HepG2 (cell line): ENCODE results near the gene RNF10. TPM values are rescaled to one million over a fixed set of nuclear protein-coding genes. Genes with fewer than 3 reads are reported as not detected.

Experiments used
- ATAC-seq: fragments of 200-7000 bp; cut with Tn5 transposase; 3 replicates; pipeline ENCODE4 v1.9.1; 2020; ENCODE audit warnings: mild to moderate bottlenecking, moderate library complexity
- BruUV-seq: library from RNA; stranded (reverse); fragments of 400-500 nt; replicated peaks from 2 replicates; lab custom pipeline; 2021; lab: Mats Ljungman, UMichigan
- CTCF ChIA-PET: fragments of 300-600 bp; formaldehyde crosslinking; extraction: SDS; loops from one replicate; lab custom pipeline; 2021; ENCODE audit warnings: low total read pairs, inconsistent platforms, low intra/inter-chr PET ratio; lab: Yijun Ruan, JAX
- POLR2A ChIA-PET: fragments of 350-600 bp; sonication (Branson Sonifier 250); formaldehyde crosslinking; loops from one replicate; lab custom pipeline; 2020; ENCODE audit warnings: antibody characterized with exemption, inconsistent platforms; lab: Yijun Ruan, JAX
- DNase-seq: peaks from one replicate; pipeline ENCODE4 v3.0.0-alpha.2; 2015; ENCODE audit warnings: low spot score
- FAIRE-seq: peaks from 3 replicates; lab custom pipeline; 2011; peaks lifted over from hg19 to GRCh38; lab: Jason Lieb, UNC
- H2AFZ ChIP-seq: one replicate; pipeline ENCODE4 v1.6.1; 2011; ENCODE audit warnings: low read length, inconsistent platforms
- H3K27ac ChIP-seq: fragments of 300-600 bp; 3 replicates; pipeline ENCODE4 v1.8.0; 2011; ENCODE audit warnings: mixed run types, mild to moderate bottlenecking, mixed read lengths, low read length, inconsistent platforms; ENCODE audit not compliant: insufficient read depth; ENCODE audit errors: extremely low read length
- H3K27me3 ChIP-seq, 2 experiments: fragments of 200-600 bp in 1 of 2; 2 replicates in 1 of 2; 3 replicates in 1 of 2; pipeline versions ENCODE4 v1.6.0 to v1.8.0; 2011; ENCODE audit warnings: low read length in 2 of 2, mild to moderate bottlenecking in 2 of 2, moderate library complexity in 2 of 2, inconsistent platforms in 1 of 2; ENCODE audit not compliant: insufficient read depth in 2 of 2, control insufficient read depth in 1 of 2
- H3K36me3 ChIP-seq, 2 experiments: fragments of 200-600 bp in 1 of 2; replicated peaks in 1 of 2; 2 replicates in 1 of 2; 3 replicates in 1 of 2; pipeline versions ENCODE4 v1.5.1 to v1.8.0; 2011; ENCODE audit warnings: low read length in 2 of 2, inconsistent platforms in 1 of 2; ENCODE audit not compliant: insufficient read depth in 2 of 2, control insufficient read depth in 1 of 2
- H3K4me1 ChIP-seq: 2 replicates; pipeline ENCODE4 v1.5.1; 2012; ENCODE audit warnings: low read length, inconsistent platforms; ENCODE audit not compliant: insufficient read depth
- H3K4me2 ChIP-seq: 2 replicates; pipeline ENCODE4 v1.6.0; 2011; ENCODE audit warnings: low read depth, low read length, inconsistent platforms
- H3K4me3 ChIP-seq, 3 experiments: fragments of 200-600 bp in 1 of 3; sonication (generic), shearing (Covaris generic) in 1 of 3; replicated peaks in 1 of 3; 2 replicates each; pipeline ENCODE4 v1.5.1; 2011 to 2016; ENCODE audit warnings: low read length in 3 of 3, inconsistent platforms in 2 of 3, low read depth in 2 of 3, mild to moderate bottlenecking in 2 of 3, control low read depth in 1 of 3, mixed read lengths in 1 of 3; ENCODE audit not compliant: insufficient read depth in 1 of 3
- H3K79me2 ChIP-seq: one replicate; pipeline ENCODE4 v1.6.1; 2011; ENCODE audit warnings: low read length, inconsistent platforms; ENCODE audit not compliant: insufficient read depth
- H3K9ac ChIP-seq: 2 replicates; pipeline ENCODE4 v1.6.0; 2011; ENCODE audit warnings: mild to moderate bottlenecking, low read depth, low read length, inconsistent platforms; ENCODE audit not compliant: insufficient read depth
- H3K9me3 ChIP-seq: 2 replicates; pipeline ENCODE4 v1.5.1; 2012; ENCODE audit warnings: mild to moderate bottlenecking, low read length
- H4K20me1 ChIP-seq: 2 replicates; pipeline ENCODE4 v1.6.0; 2011; ENCODE audit warnings: inconsistent platforms, mild to moderate bottlenecking, low read length, moderate library complexity; ENCODE audit not compliant: insufficient read depth
- ATF7 ChIP-seq, 2 experiments: fragments of 450-650 bp in 1 of 2; sonication (generic) in 1 of 2; formaldehyde crosslinking in 1 of 2; IDR thresholded peaks; 2 replicates each; pipeline versions ENCODE4 v1.4.0 to v1.6.1; 2016 to 2020; ENCODE audit warnings: antibody characterized with exemption in 1 of 2, mild to moderate bottlenecking in 1 of 2, missing genetic modification reagents in 1 of 2
- FOXO4 ChIP-seq: sonication (generic); formaldehyde crosslinking; conservative IDR thresholded peaks from 2 replicates; pipeline ENCODE4 v1.8.1; 2023; ENCODE audit warnings: missing genetic modification reagents
- PHF21A ChIP-seq: sonication (generic); formaldehyde crosslinking; IDR thresholded peaks from 2 replicates; pipeline ENCODE4 v1.5.0; 2020; ENCODE audit warnings: mild to moderate bottlenecking, missing genetic modification reagents
- RERE ChIP-seq: IDR thresholded peaks from 2 replicates; pipeline ENCODE4 v1.6.1; 2016; ENCODE audit warnings: low read depth, missing genetic modification reagents, missing compliant biosample characterization
- STAG1 ChIP-seq: sonication (generic); formaldehyde crosslinking; IDR thresholded peaks from 2 replicates; pipeline ENCODE4 v1.4.0; 2020; ENCODE audit warnings: missing genetic modification reagents
- ZBTB46 ChIP-seq: sonication (generic); formaldehyde crosslinking; IDR thresholded peaks from 2 replicates; pipeline ENCODE4 v1.4.0; 2020; ENCODE audit warnings: mild to moderate bottlenecking, missing genetic modification reagents, borderline replicate concordance
- ZNF205 ChIP-seq: IDR thresholded peaks from 2 replicates; pipeline ENCODE4 v1.6.1; 2018; ENCODE audit warnings: missing biosample characterization, missing genetic modification reagents
- ZNF280B ChIP-seq: sonication (generic); formaldehyde crosslinking; IDR thresholded peaks from 2 replicates; pipeline ENCODE4 v1.5.0; 2020; ENCODE audit warnings: missing genetic modification reagents, mild to moderate bottlenecking, borderline replicate concordance
- ZNF382 ChIP-seq: sonication (generic); formaldehyde crosslinking; IDR thresholded peaks from 2 replicates; pipeline ENCODE4 v1.5.0; 2020; ENCODE audit warnings: missing genetic modification reagents, mild to moderate bottlenecking, borderline replicate concordance
- ZNF629 ChIP-seq: sonication (generic); formaldehyde crosslinking; conservative IDR thresholded peaks from 2 replicates; pipeline ENCODE4 v1.5.0; 2020; ENCODE audit warnings: missing genetic modification reagents
- WGBS: methylation state at CpG from one replicate; pipeline ENCODE4 v1.1.6; 2017; ENCODE audit warnings: low lambda C conversion rate; 5-methylcytosine and 5-hydroxymethylcytosine counted together
- in situ Hi-C: cut with HindIII; loops from 2 replicates; pipeline ENCODE4 v1.10.0; 2017; ENCODE audit warnings: low pct_unique_long_range_greater_than_20kb; ENCODE audit not compliant: extremely low pct_ligation_motif_present
- intact Hi-C: fragments of 100-400 bp; cut with micrococcal nuclease; formaldehyde crosslinking; loops from one replicate; pipeline ENCODE4 v1.10.0; 2022; ENCODE audit not compliant: unreplicated experiment
- polyA plus RNA-seq, 8 experiments: library from polyadenylated mRNA; depleted of rRNA in 3 of 8; stranded (reverse) in 7 of 8; unstranded in 1 of 8; fragments of >200 nt; fragmentation: Illumina TruSeq in 4 of 8; extraction: Trizol in 4 of 8; gene quantifications; 2 replicates each; pipeline versions ENCODE4 v1.2.1 to v1.2.3, GENCODE V29; 2011 to 2016; ENCODE audit warnings: low read depth in 4 of 8, missing spikeins in 1 of 8, mixed read lengths in 1 of 8; ENCODE audit not compliant: insufficient read depth in 1 of 8
- total RNA-seq, 5 experiments: library from RNA; depleted of rRNA; stranded (reverse); fragments of >200 nt; fragmentation: Illumina TruSeq; extraction: Trizol; gene quantifications; 2 replicates each; pipeline ENCODE4 v1.2.3, GENCODE V29; 2016; ENCODE audit warnings: low read depth in 1 of 5

The RNF10 gene
- total and polyA plus RNA-seq, 2 of the 13 experiments (the other 11 are each of a cell fraction or from before 2014, with no cell fraction given): 62.5 to 88.0 TPM

- TF ChIP-seq ATF7 (IDR thresholded peaks at IDR 0.05) (peak; percentile 98), ATF7 (CRISPR knock-in tag; IDR thresholded peaks at IDR 0.05) (no peak), ZNF382 (CRISPR knock-in tag) (no peak)
Measured at GRCh38 chr12:120581998-120582397, 47.8 kb downstream of the RNF10 start (continued).

GRCh38 chr12:120583478-120584030 is 49.4 kb downstream of the RNF10 start:
- peaks cover 4 to 6% of the 10 kb centered on the region in 2 experiments; a peak in 2 of 5 replicates for H3K36me3 ChIP-seq
- peaks cover 36% of the 10 kb centered on the region for H3K4me1 ChIP-seq
- H3K27ac ChIP-seq: no peak overlapping the region
- 7% methylated on average over 20 of the region's 20 CpGs for WGBS
- no peaks in the 10 kb centered on the region for H4K20me1 ChIP-seq
- H3K9me3 ChIP-seq: no peaks in the 10 kb centered on the region
- no peak overlapping the region for H3K9ac ChIP-seq
- peak; percentile 43 for FAIRE-seq
- peaks cover 2 to 18% of the 10 kb centered on the region in 2 experiments; a peak in 4 of 5 replicates for H3K27me3 ChIP-seq
- peak overlapping the region in 2 of 3 experiments; percentile 64 to 71; a peak in 4 of 6 replicates for H3K4me3 ChIP-seq
- no TSS peak for BruUV-seq
- intact Hi-C loops: loop anchor here (1.0 to 5.0 kb wide), 3 partner anchors 66 to 389 kb away; partner anchors contain the start of gene UNC119B
- DNase-seq: peak; percentile 54
- no peaks in the 10 kb centered on the region for H3K79me2 ChIP-seq
- H3K4me2 ChIP-seq: peak overlapping the region; percentile 79
- CTCF ChIA-PET: interaction anchor here (1.1 to 2.3 kb wide), 4 partner anchors 63 to 360 kb away, joined by 3 to 21 read pairs (median 12); no protein-coding TSS in a partner anchor
- H2AFZ ChIP-seq: no peak overlapping the region
- peak; percentile 19 for ATAC-seq
- POLR2A ChIA-PET: no interaction called here
- in situ Hi-C loops: loop anchor here (5.0 kb wide), 2 partner anchors 69 to 129 kb away; partner anchors contain the start of gene UNC119B
- TF ChIP-seq ZNF280B (no peak), ZNF629 (CRISPR knock-in tag) (peak; percentile 95), ZBTB46 (no peak), RERE (CRISPR knock-in tag) (no peak), ZNF205 (0 out of 2 replicates have a peak, but pooled peaks have one; percentile 23), STAG1 (CRISPR knock-in tag) (peak; percentile 87), PHF21A (CRISPR knock-in tag) (peak; percentile 36; the same call in 1 of the 2 replicates), FOXO4 (CRISPR knock-in tag) (0 out of 2 replicates have a peak, but pooled peaks have one; percentile 26)
